ENCODE results near the gene LIMD2.

LIMD2 gene
- long read RNA-seq, transcript LIMD2-201 (5 exons, 3,193 nt) = major isoform, 117 of 210 reads
- long read RNA-seq, partial matches to known transcripts = 75 of 210 reads
- long read RNA-seq, other reads (novel, unspliced or antisense) = 9 of 210 reads

DNA sequence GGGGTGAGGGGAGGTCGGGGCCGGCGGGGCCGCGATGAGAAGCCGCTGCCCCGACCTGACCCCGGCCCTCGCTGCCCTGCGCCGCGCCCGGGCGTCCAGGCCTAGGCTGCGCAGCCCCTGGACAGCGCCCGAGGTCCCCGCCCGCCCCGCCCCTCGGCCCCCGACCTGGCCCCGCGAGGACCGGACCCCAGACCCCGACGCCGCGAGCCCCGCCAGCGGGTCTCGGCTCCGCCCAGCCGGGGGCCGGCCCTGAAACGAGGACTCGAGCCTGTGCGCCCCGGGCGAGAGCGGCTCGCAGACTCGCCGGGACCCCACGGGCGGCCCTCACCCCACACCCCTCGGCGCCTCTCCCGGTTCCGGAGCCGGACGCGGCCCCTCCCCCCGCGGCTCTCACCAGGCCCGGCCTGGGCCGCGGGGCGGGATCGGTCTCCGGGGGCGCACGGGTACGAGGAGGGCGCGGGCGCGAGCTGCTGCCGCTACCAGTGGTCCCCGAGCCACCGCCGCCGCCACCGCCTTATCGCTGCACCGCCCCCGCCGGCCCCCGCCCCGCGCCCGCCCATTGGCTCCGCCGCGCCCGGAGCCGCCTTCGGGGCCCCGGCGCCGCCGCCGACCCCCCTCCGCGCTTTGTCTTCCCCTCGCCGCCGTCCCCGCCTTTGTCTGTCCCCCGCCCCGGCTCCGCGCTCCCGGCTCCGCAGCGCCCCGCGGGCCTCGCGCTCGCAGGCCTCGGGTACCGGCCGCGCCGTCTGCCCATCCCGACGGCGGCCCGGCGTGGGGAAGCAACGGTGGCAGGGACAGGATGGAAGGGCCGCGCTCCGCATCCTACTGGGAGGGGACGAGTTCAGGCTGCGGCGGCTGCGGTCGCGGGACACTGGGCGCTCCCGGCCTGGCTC lies at the start of gene LIMD2:
Gene LIMD2, minus strand, starts transcription at position 488 of the 890 bp plus-strand sequence. CDS start 827 bp downstream, outside the sequence.
- TF ChIP-seq, protein P1, sequence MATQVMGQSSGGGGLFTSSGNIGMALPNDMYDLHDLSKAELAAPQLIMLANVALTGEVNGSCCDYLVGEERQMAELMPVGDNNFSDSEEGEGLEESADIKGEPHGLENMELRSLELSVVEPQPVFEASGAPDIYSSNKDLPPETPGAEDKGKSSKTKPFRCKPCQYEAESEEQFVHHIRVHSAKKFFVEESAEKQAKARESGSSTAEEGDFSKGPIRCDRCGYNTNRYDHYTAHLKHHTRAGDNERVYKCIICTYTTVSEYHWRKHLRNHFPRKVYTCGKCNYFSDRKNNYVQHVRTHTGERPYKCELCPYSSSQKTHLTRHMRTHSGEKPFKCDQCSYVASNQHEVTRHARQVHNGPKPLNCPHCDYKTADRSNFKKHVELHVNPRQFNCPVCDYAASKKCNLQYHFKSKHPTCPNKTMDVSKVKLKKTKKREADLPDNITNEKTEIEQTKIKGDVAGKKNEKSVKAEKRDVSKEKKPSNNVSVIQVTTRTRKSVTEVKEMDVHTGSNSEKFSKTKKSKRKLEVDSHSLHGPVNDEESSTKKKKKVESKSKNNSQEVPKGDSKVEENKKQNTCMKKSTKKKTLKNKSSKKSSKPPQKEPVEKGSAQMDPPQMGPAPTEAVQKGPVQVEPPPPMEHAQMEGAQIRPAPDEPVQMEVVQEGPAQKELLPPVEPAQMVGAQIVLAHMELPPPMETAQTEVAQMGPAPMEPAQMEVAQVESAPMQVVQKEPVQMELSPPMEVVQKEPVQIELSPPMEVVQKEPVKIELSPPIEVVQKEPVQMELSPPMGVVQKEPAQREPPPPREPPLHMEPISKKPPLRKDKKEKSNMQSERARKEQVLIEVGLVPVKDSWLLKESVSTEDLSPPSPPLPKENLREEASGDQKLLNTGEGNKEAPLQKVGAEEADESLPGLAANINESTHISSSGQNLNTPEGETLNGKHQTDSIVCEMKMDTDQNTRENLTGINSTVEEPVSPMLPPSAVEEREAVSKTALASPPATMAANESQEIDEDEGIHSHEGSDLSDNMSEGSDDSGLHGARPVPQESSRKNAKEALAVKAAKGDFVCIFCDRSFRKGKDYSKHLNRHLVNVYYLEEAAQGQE (IDR thresholded peaks at IDR 0.05; ENCODE audit: insufficient replicate concordance, low read depth) = peak; percentile 62
- TF ChIP-seq, protein P2, sequence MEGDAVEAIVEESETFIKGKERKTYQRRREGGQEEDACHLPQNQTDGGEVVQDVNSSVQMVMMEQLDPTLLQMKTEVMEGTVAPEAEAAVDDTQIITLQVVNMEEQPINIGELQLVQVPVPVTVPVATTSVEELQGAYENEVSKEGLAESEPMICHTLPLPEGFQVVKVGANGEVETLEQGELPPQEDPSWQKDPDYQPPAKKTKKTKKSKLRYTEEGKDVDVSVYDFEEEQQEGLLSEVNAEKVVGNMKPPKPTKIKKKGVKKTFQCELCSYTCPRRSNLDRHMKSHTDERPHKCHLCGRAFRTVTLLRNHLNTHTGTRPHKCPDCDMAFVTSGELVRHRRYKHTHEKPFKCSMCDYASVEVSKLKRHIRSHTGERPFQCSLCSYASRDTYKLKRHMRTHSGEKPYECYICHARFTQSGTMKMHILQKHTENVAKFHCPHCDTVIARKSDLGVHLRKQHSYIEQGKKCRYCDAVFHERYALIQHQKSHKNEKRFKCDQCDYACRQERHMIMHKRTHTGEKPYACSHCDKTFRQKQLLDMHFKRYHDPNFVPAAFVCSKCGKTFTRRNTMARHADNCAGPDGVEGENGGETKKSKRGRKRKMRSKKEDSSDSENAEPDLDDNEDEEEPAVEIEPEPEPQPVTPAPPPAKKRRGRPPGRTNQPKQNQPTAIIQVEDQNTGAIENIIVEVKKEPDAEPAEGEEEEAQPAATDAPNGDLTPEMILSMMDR (IDR thresholded peaks at IDR 0.05; ENCODE audit: insufficient read depth, low read length) = no peak
- no peak; the same call in 1 of the 2 replicates for TF ChIP-seq POLR2AphosphoS5 (IDR thresholded peaks at IDR 0.05; ENCODE audit: low read depth)
- TF ChIP-seq GABPA (IDR thresholded peaks at IDR 0.05; ENCODE audit: low read depth) = no peak
- no peak for TF ChIP-seq SPI1 (IDR thresholded peaks at IDR 0.05; ENCODE audit: borderline replicate concordance, low read depth)
- DNase-seq (ENCODE audit: low read depth in 1 of 2, low spot score in 1 of 2) = peak in 1 of 2 experiments; percentile 69
- Histone ChIP-seq H3K4me3 (replicated peaks; ENCODE audit: insufficient read depth, low read length) (peak within 1 kb of the TSS; percentile 80), H3K27ac (replicated peaks) (peak within 1 kb of the TSS; percentile 98), H3K27me3 (ENCODE audit: insufficient read depth, poor library complexity, severe bottlenecking) (no peaks in the 10 kb centered on the region)

DNA sequence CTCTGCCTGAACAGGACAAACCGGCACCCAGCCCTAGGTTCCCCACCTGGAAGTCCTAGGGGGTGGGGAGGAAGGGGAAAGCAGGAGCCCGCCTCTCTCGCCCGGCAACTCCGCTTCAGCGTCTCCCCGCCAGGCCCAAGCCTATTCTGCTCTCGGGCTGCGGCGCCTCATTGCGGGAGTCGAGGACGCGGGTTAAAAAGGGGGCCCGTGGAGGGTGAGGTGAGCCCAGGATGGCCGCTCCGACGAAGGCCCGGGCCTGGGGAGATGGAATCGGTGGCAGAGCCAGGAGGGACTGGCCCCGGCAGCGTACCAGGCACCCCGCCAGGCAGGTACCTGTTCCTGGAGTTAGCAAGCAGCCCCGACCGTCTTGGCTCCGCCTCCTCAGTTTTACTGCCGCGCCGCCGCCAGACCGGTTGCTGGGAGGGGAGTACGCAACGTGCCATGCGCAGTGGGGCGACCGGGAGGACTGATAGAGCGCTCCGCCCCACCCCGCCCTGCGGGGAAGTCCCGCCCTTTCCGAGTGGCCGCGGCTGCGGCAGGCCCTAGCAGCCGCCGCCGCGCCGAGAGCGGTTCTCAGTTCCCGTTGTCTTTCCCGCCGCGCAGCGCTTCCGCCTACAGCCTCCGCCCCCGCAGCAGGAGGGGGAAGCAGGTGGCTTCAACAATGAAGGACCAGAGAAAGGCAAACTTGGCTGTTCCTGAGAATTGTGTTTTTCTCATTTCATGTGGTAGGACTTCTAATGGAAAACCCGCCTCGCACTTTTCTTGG lies 41.7 kb upstream of the LIMD2 start, which contains the start of gene STRADA:
Gene STRADA, minus strand, starts transcription at position 392 of the 766 bp plus-strand sequence. CDS start 13,430 bp downstream, outside the sequence.
- Histone ChIP-seq H3K27me3 (ENCODE audit: insufficient read depth, poor library complexity, severe bottlenecking) (no peaks in the 10 kb centered on the region), H3K4me3 (replicated peaks; ENCODE audit: insufficient read depth, low read length) (peak within 1 kb of the TSS; percentile 89), H3K27ac (replicated peaks) (peak within 1 kb of the TSS; percentile 94)
- peak; percentile 96 to 99 for DNase-seq (ENCODE audit: low read depth in 1 of 2, low spot score in 1 of 2)
- TF ChIP-seq SPI1 (IDR thresholded peaks at IDR 0.05; ENCODE audit: borderline replicate concordance, low read depth) (peak; percentile 71), POLR2AphosphoS5 (IDR thresholded peaks at IDR 0.05; ENCODE audit: low read depth) (peak; percentile 90), GABPA (IDR thresholded peaks at IDR 0.05; ENCODE audit: low read depth) (peak; percentile 53; the same call in 1 of the 2 replicates)
- TF ChIP-seq, protein P1 (IDR thresholded peaks at IDR 0.05; ENCODE audit: insufficient replicate concordance, low read depth) = no peak
- TF ChIP-seq, protein P2 (IDR thresholded peaks at IDR 0.05; ENCODE audit: insufficient read depth, low read length) = no peak

DNA sequence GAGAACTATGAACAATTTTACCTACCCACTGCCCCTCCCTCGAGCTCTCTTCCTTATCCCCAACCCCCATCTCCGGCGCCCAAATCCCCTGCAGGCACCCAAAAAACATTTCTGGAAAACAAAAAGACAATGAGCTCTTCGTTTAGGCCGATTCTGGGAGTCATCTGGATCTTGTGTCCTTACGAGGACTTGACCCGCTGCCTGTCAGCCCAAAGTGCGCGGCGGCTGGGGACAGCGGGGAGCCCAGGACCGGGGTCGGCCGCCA lies 41.1 kb upstream of the LIMD2 start:
- no peaks in the 10 kb centered on the region for H3K27me3 ChIP-seq (ENCODE audit: insufficient read depth, poor library complexity, severe bottlenecking)
- H3K27ac ChIP-seq (replicated peaks) = peak overlapping the region; percentile 94
- DNase-seq (ENCODE audit: low read depth in 1 of 2, low spot score in 1 of 2) = no peak
- TF ChIP-seq SPI1 (IDR thresholded peaks at IDR 0.05; ENCODE audit: borderline replicate concordance, low read depth) (no peak), GABPA (IDR thresholded peaks at IDR 0.05; ENCODE audit: low read depth) (no peak), POLR2AphosphoS5 (IDR thresholded peaks at IDR 0.05; ENCODE audit: low read depth) (no peak)
- TF ChIP-seq, protein P1 (IDR thresholded peaks at IDR 0.05; ENCODE audit: insufficient replicate concordance, low read depth) = no peak
- TF ChIP-seq, protein P2 (IDR thresholded peaks at IDR 0.05; ENCODE audit: insufficient read depth, low read length) = no peak
- peak overlapping the region; percentile 89 for H3K4me3 ChIP-seq (replicated peaks; ENCODE audit: insufficient read depth, low read length)

Data from HL-60 (cell line).